Right atrium auricular region (tissue), 2 donors: ENCODE results near the gene TGFA. TPM values are rescaled to one million over a fixed set of nuclear protein-coding genes. Genes with fewer than 3 reads are reported as not detected.

Source experiments
- DNase-seq: peaks from one replicate; pipeline ENCODE4 v3.0.0-alpha.2; 2019; ENCODE audit warnings: low spot score
- H3K27ac ChIP-seq, 2 donors: fragments of 200-600 bp; sonication (generic); 1 replicate in 1 of 2; 2 replicates in 1 of 2; pipeline ENCODE4 v1.5.1; 2016 to 2019
- H3K27me3 ChIP-seq, 2 donors: fragments of 200-600 bp; sonication (generic); one replicate each; pipeline versions ENCODE4 v1.5.1 to v1.6.0; 2017 to 2019
- H3K36me3 ChIP-seq: fragments of 200-600 bp; sonication (generic); one replicate; pipeline ENCODE4 v1.5.1; 2016
- H3K4me1 ChIP-seq, 2 donors: fragments of 200-600 bp; sonication (generic); one replicate each; pipeline versions ENCODE4 v1.5.1 to v1.6.0; 2017 to 2019
- H3K4me3 ChIP-seq, 2 donors: fragments of 200-600 bp; sonication (generic); 1 replicate in 1 of 2; 2 replicates in 1 of 2; pipeline ENCODE4 v1.5.1; 2017 to 2019; ENCODE audit warnings: mild to moderate bottlenecking in 1 of 2, moderate library complexity in 1 of 2
- H3K9me3 ChIP-seq, 2 donors: fragments of 200-600 bp; sonication (generic); one replicate each; pipeline ENCODE4 v1.5.1; 2019
- total RNA-seq, 2 donors: library from RNA; depleted of rRNA; stranded (reverse); fragments of >200 nt; gene quantifications; one replicate each; pipeline ENCODE4 v1.1.0, GENCODE V29; 2016
- TF ChIP-seq, protein P1 (sequence below), 2 donors: fragments of 200-600 bp; sonication (generic); IDR thresholded peaks; one replicate each; pipeline ENCODE4 v1.5.1; 2019; ENCODE audit warnings: antibody characterized with exemption in 2 of 2

The TGFA gene
- total RNA-seq, 2 donors from 2014 or later, result 0.24 to 1.7 TPM

- no peak overlapping the region for H3K4me3 ChIP-seq
- no peaks in the 10 kb centered on the region for H3K36me3 ChIP-seq
- no peaks in the 10 kb centered on the region for H3K27me3 ChIP-seq
- H3K4me1 ChIP-seq, result no peaks in the 10 kb centered on the region
- H3K27ac ChIP-seq, result no peak overlapping the region
- TF ChIP-seq, protein P1, sequence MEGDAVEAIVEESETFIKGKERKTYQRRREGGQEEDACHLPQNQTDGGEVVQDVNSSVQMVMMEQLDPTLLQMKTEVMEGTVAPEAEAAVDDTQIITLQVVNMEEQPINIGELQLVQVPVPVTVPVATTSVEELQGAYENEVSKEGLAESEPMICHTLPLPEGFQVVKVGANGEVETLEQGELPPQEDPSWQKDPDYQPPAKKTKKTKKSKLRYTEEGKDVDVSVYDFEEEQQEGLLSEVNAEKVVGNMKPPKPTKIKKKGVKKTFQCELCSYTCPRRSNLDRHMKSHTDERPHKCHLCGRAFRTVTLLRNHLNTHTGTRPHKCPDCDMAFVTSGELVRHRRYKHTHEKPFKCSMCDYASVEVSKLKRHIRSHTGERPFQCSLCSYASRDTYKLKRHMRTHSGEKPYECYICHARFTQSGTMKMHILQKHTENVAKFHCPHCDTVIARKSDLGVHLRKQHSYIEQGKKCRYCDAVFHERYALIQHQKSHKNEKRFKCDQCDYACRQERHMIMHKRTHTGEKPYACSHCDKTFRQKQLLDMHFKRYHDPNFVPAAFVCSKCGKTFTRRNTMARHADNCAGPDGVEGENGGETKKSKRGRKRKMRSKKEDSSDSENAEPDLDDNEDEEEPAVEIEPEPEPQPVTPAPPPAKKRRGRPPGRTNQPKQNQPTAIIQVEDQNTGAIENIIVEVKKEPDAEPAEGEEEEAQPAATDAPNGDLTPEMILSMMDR (IDR thresholded peaks at IDR 0.05), result no peak
- no peak for DNase-seq
- H3K9me3 ChIP-seq, result no peaks in the 10 kb centered on the region
These were observed 29.5 kb upstream of the TGFA start for GRCh38 chr2:70583091-70583490.

DNA sequence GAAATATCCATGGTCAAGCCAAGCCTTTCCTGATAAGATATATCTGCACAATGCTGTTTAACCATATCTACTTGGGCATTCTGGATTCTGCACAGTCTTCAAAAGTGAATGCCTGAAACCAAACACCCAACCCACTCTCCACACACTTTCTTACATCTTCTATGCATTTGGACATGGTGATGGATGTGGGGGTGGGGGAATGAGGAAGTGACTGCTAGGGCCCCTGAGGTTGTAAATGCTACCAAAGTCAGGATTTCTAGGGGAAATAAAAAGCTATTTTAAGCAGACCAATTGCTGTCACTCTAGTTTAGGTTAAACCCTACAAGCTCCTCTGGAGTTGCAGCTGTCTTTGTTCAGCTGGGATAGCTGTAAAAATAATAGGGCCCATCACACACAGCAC, 26.7 kb upstream of the TGFA start:
- Histone ChIP-seq H3K27ac (no peak overlapping the region), H3K4me3 (no peak overlapping the region), H3K9me3 (no peaks in the 10 kb centered on the region), H3K36me3 (no peaks in the 10 kb centered on the region), H3K4me1 (no peaks in the 10 kb centered on the region), H3K27me3 (no peaks in the 10 kb centered on the region)
- TF ChIP-seq, protein P1 (IDR thresholded peaks at IDR 0.05), result no peak
- no peak for DNase-seq

- Histone ChIP-seq H3K9me3 (no peaks in the 10 kb centered on the region), H3K36me3 (no peaks in the 10 kb centered on the region), H3K27ac (no peak overlapping the region), H3K4me1 (no peaks in the 10 kb centered on the region), H3K27me3 (no peaks in the 10 kb centered on the region), H3K4me3 (no peak overlapping the region)
- TF ChIP-seq, protein P1 (IDR thresholded peaks at IDR 0.05), result no peak
- no peak for DNase-seq
These were observed 21.0 kb upstream of the TGFA start for GRCh38 chr2:70574618-70575017.

- H3K27me3 ChIP-seq, result no peaks in the 10 kb centered on the region
- H3K4me3 ChIP-seq, result no peak overlapping the region
- TF ChIP-seq, protein P1 (IDR thresholded peaks at IDR 0.05), result no peak
- no peaks in the 10 kb centered on the region for H3K36me3 ChIP-seq
- no peak overlapping the region for H3K27ac ChIP-seq
- no peaks in the 10 kb centered on the region for H3K4me1 ChIP-seq
- DNase-seq, result no peak
- H3K9me3 ChIP-seq, result no peaks in the 10 kb centered on the region
These were observed 20.5 kb upstream of the TGFA start for GRCh38 chr2:70574109-70574508.

DNA sequence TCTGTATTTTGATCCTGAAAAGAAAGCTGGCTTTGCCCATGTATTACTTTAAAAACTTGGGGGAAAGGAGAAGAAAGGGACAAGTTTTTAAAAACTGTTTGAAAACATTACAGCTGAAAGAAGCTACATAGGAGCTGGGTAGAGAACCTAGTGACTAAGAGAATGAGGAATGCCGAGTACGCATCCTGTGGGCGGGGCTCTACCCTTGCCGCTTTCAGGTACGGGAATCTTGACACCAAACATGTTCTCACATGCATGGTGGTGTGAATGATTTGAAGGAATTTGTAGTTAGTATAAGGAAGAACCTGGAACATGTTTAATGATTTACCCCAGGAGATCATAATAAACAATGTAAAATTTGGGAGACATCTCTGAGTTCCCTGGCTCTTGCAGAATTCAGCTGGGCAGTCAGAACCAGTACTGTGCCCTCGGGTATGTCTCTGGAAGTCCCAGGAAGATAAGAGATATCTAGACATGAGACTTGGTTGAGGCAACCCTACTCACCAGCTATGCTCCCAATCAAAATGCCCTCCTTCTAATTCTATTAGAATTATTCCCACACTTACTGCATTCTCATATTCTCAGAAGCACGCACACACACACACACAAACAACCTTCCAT, 16.5 kb upstream of the TGFA start:
- no peak for DNase-seq
- Histone ChIP-seq H3K36me3 (no peaks in the 10 kb centered on the region), H3K27ac (no peak overlapping the region), H3K4me3 (no peak overlapping the region), H3K4me1 (no peaks in the 10 kb centered on the region), H3K27me3 (no peaks in the 10 kb centered on the region), H3K9me3 (no peaks in the 10 kb centered on the region)
- TF ChIP-seq, protein P1 (IDR thresholded peaks at IDR 0.05), result no peak

- no peaks in the 10 kb centered on the region for H3K36me3 ChIP-seq
- no peaks in the 10 kb centered on the region for H3K4me1 ChIP-seq
- TF ChIP-seq, protein P1 (IDR thresholded peaks at IDR 0.05), result no peak
- DNase-seq, result no peak
- H3K27ac ChIP-seq, result no peak overlapping the region
- H3K27me3 ChIP-seq, result no peaks in the 10 kb centered on the region
- no peak overlapping the region for H3K4me3 ChIP-seq
- H3K9me3 ChIP-seq, result no peaks in the 10 kb centered on the region
These were observed 15.9 kb upstream of the TGFA start for GRCh38 chr2:70569559-70569958.
